ENCODE results near the gene CASP5.

DNA sequence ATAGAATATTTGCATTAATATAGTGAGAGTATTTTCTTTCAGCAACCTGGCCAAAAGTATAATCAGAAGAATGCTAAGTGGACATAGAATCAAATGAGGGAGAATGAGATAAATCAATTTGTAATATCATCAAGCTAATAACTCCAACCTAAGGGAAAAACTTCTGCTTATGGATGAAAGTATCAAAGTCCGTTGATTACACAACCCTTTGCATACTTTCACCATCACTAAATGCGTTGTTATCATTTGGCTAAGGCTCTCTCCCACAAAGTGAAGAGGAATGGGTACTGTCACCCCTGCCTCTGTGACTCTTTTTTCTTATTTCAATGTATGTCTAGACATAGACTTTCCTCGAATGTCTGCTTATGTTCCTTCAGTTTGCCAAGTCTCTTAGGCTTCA lies 38.2 kb downstream of the CASP5 start:
- TF ChIP-seq, protein P1, sequence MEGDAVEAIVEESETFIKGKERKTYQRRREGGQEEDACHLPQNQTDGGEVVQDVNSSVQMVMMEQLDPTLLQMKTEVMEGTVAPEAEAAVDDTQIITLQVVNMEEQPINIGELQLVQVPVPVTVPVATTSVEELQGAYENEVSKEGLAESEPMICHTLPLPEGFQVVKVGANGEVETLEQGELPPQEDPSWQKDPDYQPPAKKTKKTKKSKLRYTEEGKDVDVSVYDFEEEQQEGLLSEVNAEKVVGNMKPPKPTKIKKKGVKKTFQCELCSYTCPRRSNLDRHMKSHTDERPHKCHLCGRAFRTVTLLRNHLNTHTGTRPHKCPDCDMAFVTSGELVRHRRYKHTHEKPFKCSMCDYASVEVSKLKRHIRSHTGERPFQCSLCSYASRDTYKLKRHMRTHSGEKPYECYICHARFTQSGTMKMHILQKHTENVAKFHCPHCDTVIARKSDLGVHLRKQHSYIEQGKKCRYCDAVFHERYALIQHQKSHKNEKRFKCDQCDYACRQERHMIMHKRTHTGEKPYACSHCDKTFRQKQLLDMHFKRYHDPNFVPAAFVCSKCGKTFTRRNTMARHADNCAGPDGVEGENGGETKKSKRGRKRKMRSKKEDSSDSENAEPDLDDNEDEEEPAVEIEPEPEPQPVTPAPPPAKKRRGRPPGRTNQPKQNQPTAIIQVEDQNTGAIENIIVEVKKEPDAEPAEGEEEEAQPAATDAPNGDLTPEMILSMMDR (IDR thresholded peaks at IDR 0.05; ENCODE audit: insufficient read depth, low read length, poor library complexity, severe bottlenecking): no peak
- no peak for TF ChIP-seq EZH2phosphoT487 (conservative IDR thresholded peaks at IDR 0.05; ENCODE audit: low read length)

Data from SU-DHL-6 (cell line).